Activated T-cell treated with anti-CD3 and anti-CD28 coated beads, Interleukin-2, amount 50 U/mL, for 24 hours (primary cell): ENCODE data around the gene GPC6.

Experiments
- DNase-seq: peaks from one replicate; pipeline ENCODE4 v3.0.0-alpha.2; 2020
- H3K27ac Mint-ChIP-seq: 2 replicates; pipeline ENCODE4 v1.8.0; 2020; ENCODE audit warnings: mild to moderate bottlenecking, mixed read lengths
- H3K27me3 Mint-ChIP-seq: 2 replicates; pipeline ENCODE4 v1.8.0; 2020; ENCODE audit warnings: mixed read lengths
- H3K36me3 Mint-ChIP-seq: 2 replicates; pipeline ENCODE4 v1.8.0; 2020; ENCODE audit warnings: low read depth, mixed read lengths
- H3K4me1 Mint-ChIP-seq: 2 replicates; pipeline ENCODE4 v1.8.0; 2020; ENCODE audit warnings: low read depth, mixed read lengths
- H3K4me3 Mint-ChIP-seq: 2 replicates; pipeline ENCODE4 v1.8.0; 2020; ENCODE audit warnings: mild to moderate bottlenecking, moderate library complexity, mixed read lengths
- H3K9me3 Mint-ChIP-seq: 2 replicates; pipeline ENCODE4 v1.8.0; 2020; ENCODE audit warnings: mixed read lengths

Gene GPC6

GRCh38 chr13:93819331-93819890, 592.8 kb downstream of the GPC6 start:
- no peaks in the 10 kb centered on the region for H3K4me1 Mint-ChIP-seq
- H3K27ac Mint-ChIP-seq: no peak overlapping the region
- H3K27me3 Mint-ChIP-seq: peaks cover 7% of the 10 kb centered on the region
- no peaks in the 10 kb centered on the region for H3K9me3 Mint-ChIP-seq
- no peak overlapping the region for H3K4me3 Mint-ChIP-seq
- no peaks in the 10 kb centered on the region for H3K36me3 Mint-ChIP-seq
- DNase-seq: no peak

GRCh38 chr13:93824286-93824685, 597.7 kb downstream of the GPC6 start:
- DNase-seq: no peak
- Mint-ChIP-seq H3K27ac (no peak overlapping the region), H3K9me3 (no peaks in the 10 kb centered on the region), H3K36me3 (no peaks in the 10 kb centered on the region), H3K27me3 (peaks cover 11% of the 10 kb centered on the region), H3K4me1 (no peaks in the 10 kb centered on the region), H3K4me3 (no peak overlapping the region)

GRCh38 chr13:93834051-93834450, 607.4 kb downstream of the GPC6 start:
- no peak overlapping the region for H3K27ac Mint-ChIP-seq
- no peaks in the 10 kb centered on the region for H3K9me3 Mint-ChIP-seq
- peaks cover 9% of the 10 kb centered on the region for H3K27me3 Mint-ChIP-seq
- H3K4me1 Mint-ChIP-seq: no peaks in the 10 kb centered on the region
- H3K4me3 Mint-ChIP-seq: no peak overlapping the region
- H3K36me3 Mint-ChIP-seq: no peaks in the 10 kb centered on the region
- DNase-seq: no peak

GRCh38 chr13:93843082-93843481, 616.5 kb downstream of the GPC6 start:
- Mint-ChIP-seq H3K9me3 (peaks cover 2% of the 10 kb centered on the region), H3K27me3 (no peaks in the 10 kb centered on the region), H3K4me1 (peaks cover 5% of the 10 kb centered on the region), H3K27ac (no peak overlapping the region), H3K4me3 (no peak overlapping the region), H3K36me3 (no peaks in the 10 kb centered on the region)
- no peak for DNase-seq

DNA sequence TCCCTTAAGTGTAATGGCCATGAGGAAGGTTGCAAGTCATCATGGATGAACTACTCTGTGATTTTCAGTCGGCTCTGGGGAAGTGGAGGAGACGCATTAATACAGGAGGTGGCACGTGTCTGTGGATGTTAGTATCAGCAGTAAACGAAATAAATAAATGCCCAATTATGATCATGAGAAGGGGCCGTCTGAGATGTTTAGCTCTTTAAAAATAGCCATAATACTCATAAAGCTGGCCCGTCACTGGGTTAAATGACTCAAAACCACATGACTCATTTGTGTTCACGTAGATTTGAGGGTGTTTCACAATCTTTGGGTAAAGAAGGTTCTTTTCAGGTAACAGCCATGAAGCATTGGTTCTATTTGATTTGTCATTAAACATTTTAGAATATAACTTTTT, 620.6 kb downstream of the GPC6 start:
- no peak overlapping the region for H3K4me3 Mint-ChIP-seq
- H3K9me3 Mint-ChIP-seq: peaks cover 2% of the 10 kb centered on the region
- no peak for DNase-seq
- peaks cover 7% of the 10 kb centered on the region for H3K4me1 Mint-ChIP-seq
- H3K36me3 Mint-ChIP-seq: no peaks in the 10 kb centered on the region
- no peak overlapping the region for H3K27ac Mint-ChIP-seq
- peaks cover 3% of the 10 kb centered on the region for H3K27me3 Mint-ChIP-seq

- Mint-ChIP-seq H3K4me3 (no peak overlapping the region), H3K36me3 (no peaks in the 10 kb centered on the region), H3K27ac (no peak overlapping the region), H3K9me3 (peaks cover 2% of the 10 kb centered on the region), H3K27me3 (peaks cover 6% of the 10 kb centered on the region), H3K4me1 (peaks cover 7% of the 10 kb centered on the region)
- DNase-seq: no peak
Measured at GRCh38 chr13:93848247-93848646, 621.6 kb downstream of the GPC6 start.

- DNase-seq: no peak
- Mint-ChIP-seq H3K27ac (no peak overlapping the region), H3K4me1 (peaks cover 7% of the 10 kb centered on the region), H3K27me3 (peaks cover 25% of the 10 kb centered on the region), H3K4me3 (no peak overlapping the region), H3K36me3 (no peaks in the 10 kb centered on the region), H3K9me3 (peaks cover 2% of the 10 kb centered on the region)
Measured at GRCh38 chr13:93851236-93851635, 624.6 kb downstream of the GPC6 start.

DNA sequence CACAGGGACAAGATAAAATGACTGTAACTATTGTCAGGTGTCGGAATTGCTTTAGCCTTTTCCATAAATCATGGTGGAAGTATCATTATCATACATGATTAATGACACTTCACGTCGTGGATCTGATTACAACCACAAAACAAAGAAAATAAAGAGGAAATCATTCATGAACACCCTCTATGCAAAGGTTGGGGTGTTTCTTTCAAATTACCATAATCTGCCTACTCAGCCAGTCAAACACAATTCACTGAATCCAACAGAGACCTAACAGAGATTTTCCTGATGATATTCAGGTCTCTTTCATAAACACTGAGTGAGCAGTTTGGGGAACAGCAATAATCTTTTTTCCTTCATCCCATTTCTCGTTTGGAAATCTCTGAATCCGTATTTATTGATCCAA, 627.3 kb downstream of the GPC6 start:
- H3K9me3 Mint-ChIP-seq: no peaks in the 10 kb centered on the region
- no peak for DNase-seq
- no peaks in the 10 kb centered on the region for H3K36me3 Mint-ChIP-seq
- H3K27ac Mint-ChIP-seq: no peak overlapping the region
- no peak overlapping the region for H3K4me3 Mint-ChIP-seq
- H3K4me1 Mint-ChIP-seq: no peaks in the 10 kb centered on the region
- peaks cover 27% of the 10 kb centered on the region for H3K27me3 Mint-ChIP-seq

DNA sequence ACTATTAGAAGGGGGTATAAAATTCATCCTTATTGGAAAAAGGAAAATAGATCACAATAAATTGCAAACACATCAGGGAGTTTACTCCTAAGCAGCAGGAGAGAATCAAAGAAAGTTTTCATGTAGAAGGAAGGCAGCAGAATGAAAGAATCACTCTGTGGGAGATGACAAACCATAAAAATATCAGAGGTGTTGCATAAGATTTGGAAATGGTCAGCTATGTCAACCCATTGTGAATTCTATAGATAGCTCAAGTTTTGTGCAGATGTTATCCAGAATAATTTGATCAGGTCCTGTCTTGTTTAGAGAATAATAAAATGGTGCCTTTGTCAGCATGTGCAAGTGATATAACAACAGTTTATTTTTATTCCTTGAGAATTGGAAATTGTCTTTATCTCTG, 630.5 kb downstream of the GPC6 start:
- Mint-ChIP-seq H3K27ac (no peak overlapping the region), H3K4me1 (no peaks in the 10 kb centered on the region), H3K36me3 (no peaks in the 10 kb centered on the region), H3K27me3 (peaks cover 24% of the 10 kb centered on the region), H3K9me3 (no peaks in the 10 kb centered on the region), H3K4me3 (no peak overlapping the region)
- DNase-seq: no peak

- Mint-ChIP-seq H3K4me3 (no peak overlapping the region), H3K9me3 (no peaks in the 10 kb centered on the region), H3K27me3 (peaks cover 17% of the 10 kb centered on the region), H3K27ac (no peak overlapping the region), H3K4me1 (no peaks in the 10 kb centered on the region), H3K36me3 (no peaks in the 10 kb centered on the region)
- DNase-seq: no peak
Measured at GRCh38 chr13:93859716-93860115, 633.1 kb downstream of the GPC6 start.

DNA sequence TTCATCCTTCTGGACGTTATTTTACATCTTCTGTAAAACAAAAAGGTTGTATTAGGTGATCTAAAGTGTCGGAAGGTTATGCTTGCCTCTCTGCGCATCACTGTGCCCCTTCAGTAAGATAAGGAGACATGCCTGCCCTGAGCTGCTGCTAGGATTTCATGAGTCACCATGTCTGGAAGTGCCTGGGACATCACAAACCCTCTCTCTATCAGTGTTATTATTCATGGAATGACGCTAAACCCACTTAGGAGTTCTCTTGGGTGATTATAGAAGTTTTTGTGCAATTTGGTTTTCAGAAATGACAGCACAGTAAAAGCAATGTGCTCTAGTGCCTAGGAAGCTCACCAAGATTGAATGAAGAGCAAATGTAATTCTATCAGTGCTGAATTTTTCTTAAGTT, 635.2 kb downstream of the GPC6 start:
- no peak for DNase-seq
- no peaks in the 10 kb centered on the region for H3K36me3 Mint-ChIP-seq
- peaks cover 3% of the 10 kb centered on the region for H3K27me3 Mint-ChIP-seq
- no peak overlapping the region for H3K4me3 Mint-ChIP-seq
- H3K27ac Mint-ChIP-seq: no peak overlapping the region
- H3K4me1 Mint-ChIP-seq: no peaks in the 10 kb centered on the region
- no peaks in the 10 kb centered on the region for H3K9me3 Mint-ChIP-seq

- Mint-ChIP-seq H3K27me3 (peaks cover 3% of the 10 kb centered on the region), H3K9me3 (no peaks in the 10 kb centered on the region), H3K4me1 (no peaks in the 10 kb centered on the region), H3K4me3 (no peak overlapping the region), H3K36me3 (no peaks in the 10 kb centered on the region), H3K27ac (no peak overlapping the region)
- DNase-seq: no peak
Measured at GRCh38 chr13:93862259-93862658, 635.7 kb downstream of the GPC6 start.

GRCh38 chr13:93865235-93865634, 638.6 kb downstream of the GPC6 start:
- no peaks in the 10 kb centered on the region for H3K9me3 Mint-ChIP-seq
- DNase-seq: no peak
- no peak overlapping the region for H3K27ac Mint-ChIP-seq
- no peaks in the 10 kb centered on the region for H3K36me3 Mint-ChIP-seq
- no peaks in the 10 kb centered on the region for H3K4me1 Mint-ChIP-seq
- peaks cover 18% of the 10 kb centered on the region for H3K27me3 Mint-ChIP-seq
- no peak overlapping the region for H3K4me3 Mint-ChIP-seq

- Mint-ChIP-seq H3K27me3 (peaks cover 18% of the 10 kb centered on the region), H3K4me3 (no peak overlapping the region), H3K36me3 (no peaks in the 10 kb centered on the region), H3K9me3 (no peaks in the 10 kb centered on the region), H3K27ac (no peak overlapping the region), H3K4me1 (no peaks in the 10 kb centered on the region)
- DNase-seq: no peak
Measured at GRCh38 chr13:93867481-93867880, 640.9 kb downstream of the GPC6 start.

DNA sequence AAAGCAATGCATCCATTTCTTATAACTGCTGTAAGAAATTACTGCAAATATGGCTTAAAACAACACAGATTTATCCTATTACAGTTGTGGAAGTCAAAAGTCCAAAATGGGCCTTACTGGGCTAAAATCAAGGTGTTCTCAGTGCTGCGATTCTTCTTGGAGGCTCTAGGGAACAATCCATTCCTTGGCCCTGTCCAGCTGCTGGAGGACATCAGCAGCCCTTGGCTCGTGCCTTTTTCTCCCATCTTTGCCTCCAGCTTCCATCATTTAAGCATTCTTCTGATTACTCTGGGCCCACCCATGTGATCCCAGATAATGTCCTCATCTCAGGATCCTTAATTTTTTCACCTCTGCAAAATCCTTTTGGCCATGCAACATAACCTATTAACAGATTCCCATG, 645.8 kb downstream of the GPC6 start:
- DNase-seq: no peak
- Mint-ChIP-seq H3K9me3 (no peaks in the 10 kb centered on the region), H3K27ac (no peak overlapping the region), H3K27me3 (peaks cover 15% of the 10 kb centered on the region), H3K4me3 (no peak overlapping the region), H3K36me3 (no peaks in the 10 kb centered on the region), H3K4me1 (no peaks in the 10 kb centered on the region)

DNA sequence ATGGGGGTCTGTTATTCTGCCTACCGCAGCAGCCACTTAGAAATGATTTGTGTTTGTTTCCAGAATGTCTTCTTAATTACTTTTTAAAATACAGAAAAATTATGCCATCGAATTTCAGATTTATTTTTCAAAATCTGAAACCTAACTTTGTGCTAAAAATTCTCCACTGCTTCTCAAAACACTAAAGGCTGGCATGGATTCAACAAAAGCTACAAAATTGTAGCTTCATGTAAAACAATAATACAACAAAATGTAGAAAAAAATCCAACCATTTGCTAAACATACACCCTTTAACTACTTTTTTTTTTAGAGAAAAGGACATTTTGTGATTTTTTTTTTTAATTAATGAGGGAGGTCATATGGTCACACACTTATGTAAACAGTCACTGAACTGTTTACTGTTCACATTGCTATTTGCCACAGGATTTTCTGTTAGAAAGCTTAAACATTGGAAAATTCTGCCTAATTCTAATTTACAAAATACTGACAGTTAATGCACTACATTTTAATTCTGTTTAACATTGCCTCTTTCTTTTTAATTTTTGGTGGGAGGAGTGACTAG, 646.3 kb downstream of the GPC6 start:
- no peaks in the 10 kb centered on the region for H3K36me3 Mint-ChIP-seq
- H3K27ac Mint-ChIP-seq: no peak overlapping the region
- no peaks in the 10 kb centered on the region for H3K9me3 Mint-ChIP-seq
- DNase-seq: no peak
- no peaks in the 10 kb centered on the region for H3K4me1 Mint-ChIP-seq
- H3K27me3 Mint-ChIP-seq: peaks cover 12% of the 10 kb centered on the region
- H3K4me3 Mint-ChIP-seq: no peak overlapping the region
